ENCODE measurements around the gene MICAL3.

DNA sequence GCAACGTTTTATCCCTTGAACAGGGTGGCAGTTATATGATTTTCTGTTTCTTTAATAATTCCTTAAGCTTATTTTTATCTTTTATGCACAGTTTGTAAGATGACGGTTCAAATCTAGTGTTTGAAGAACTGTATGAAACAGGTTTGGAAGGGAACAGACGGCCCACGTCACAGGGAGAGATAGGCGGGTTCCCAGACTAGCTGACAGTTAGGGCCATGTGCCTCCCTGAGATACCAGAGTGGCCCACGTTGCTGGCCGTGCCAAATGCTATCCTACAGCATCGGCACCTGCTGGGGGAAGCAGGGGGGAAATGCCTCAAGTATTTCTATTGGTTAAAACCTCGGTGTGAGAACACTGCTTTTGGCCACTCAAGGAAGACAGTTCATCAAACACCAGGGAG, 199.9 kb downstream of the MICAL3 start:
- no peak for TF ChIP-seq RARB (CRISPR knock-in tag; IDR thresholded peaks at IDR 0.05)
- no peak for TF ChIP-seq ZFP3 (CRISPR knock-in tag; IDR thresholded peaks at IDR 0.05)
- no peak for TF ChIP-seq ZFP30 (CRISPR knock-in tag; IDR thresholded peaks at IDR 0.05)
- no peak for TF ChIP-seq ARNTL (CRISPR knock-in tag; IDR thresholded peaks at IDR 0.05; ENCODE audit: borderline replicate concordance, low read depth)
- TF ChIP-seq, protein P1, sequence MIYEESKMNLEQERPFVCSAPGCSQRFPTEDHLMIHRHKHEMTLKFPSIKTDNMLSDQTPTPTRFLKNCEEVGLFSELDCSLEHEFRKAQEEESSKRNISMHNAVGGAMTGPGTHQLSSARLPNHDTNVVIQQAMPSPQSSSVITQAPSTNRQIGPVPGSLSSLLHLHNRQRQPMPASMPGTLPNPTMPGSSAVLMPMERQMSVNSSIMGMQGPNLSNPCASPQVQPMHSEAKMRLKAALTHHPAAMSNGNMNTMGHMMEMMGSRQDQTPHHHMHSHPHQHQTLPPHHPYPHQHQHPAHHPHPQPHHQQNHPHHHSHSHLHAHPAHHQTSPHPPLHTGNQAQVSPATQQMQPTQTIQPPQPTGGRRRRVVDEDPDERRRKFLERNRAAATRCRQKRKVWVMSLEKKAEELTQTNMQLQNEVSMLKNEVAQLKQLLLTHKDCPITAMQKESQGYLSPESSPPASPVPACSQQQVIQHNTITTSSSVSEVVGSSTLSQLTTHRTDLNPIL (CRISPR knock-in tag; IDR thresholded peaks at IDR 0.05; ENCODE audit: low read depth) = no peak
- TF ChIP-seq, protein P2, sequence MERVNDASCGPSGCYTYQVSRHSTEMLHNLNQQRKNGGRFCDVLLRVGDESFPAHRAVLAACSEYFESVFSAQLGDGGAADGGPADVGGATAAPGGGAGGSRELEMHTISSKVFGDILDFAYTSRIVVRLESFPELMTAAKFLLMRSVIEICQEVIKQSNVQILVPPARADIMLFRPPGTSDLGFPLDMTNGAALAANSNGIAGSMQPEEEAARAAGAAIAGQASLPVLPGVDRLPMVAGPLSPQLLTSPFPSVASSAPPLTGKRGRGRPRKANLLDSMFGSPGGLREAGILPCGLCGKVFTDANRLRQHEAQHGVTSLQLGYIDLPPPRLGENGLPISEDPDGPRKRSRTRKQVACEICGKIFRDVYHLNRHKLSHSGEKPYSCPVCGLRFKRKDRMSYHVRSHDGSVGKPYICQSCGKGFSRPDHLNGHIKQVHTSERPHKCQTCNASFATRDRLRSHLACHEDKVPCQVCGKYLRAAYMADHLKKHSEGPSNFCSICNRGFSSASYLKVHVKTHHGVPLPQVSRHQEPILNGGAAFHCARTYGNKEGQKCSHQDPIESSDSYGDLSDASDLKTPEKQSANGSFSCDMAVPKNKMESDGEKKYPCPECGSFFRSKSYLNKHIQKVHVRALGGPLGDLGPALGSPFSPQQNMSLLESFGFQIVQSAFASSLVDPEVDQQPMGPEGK (CRISPR knock-in tag; IDR thresholded peaks at IDR 0.05; ENCODE audit: borderline replicate concordance) = no peak
- TF ChIP-seq ISL1 (CRISPR knock-in tag; IDR thresholded peaks at IDR 0.05) = no peak
- no peak for TF ChIP-seq ZC3H10 (CRISPR knock-in tag; IDR thresholded peaks at IDR 0.05)
- TF ChIP-seq ZNF70 (CRISPR knock-in tag; IDR thresholded peaks at IDR 0.05) = no peak
- no peak for TF ChIP-seq TCF4 (CRISPR knock-in tag; IDR thresholded peaks at IDR 0.05; ENCODE audit: borderline replicate concordance)
